ENCODE measurements around the gene ANKRD30A.

DNA sequence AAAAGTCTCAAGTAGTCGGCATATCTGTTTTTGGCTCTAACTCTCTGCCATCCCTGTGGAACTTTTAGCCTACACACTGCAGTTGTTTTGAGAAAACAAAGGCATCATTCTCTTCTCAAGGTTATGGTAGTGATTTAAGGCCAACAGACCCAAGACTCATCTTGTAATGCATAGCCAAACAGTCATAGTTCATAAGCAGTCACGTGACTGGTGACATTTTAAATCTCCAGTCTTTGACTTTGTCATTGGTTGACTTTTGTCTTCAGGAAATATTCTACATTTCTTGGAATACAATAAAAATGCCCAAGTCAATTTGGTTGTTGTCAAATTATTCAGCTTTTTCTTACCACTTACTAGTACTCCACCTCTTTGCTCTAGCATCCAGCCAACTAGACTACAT lies 114.8 kb downstream of the ANKRD30A start:
- no peak for TF ChIP-seq NR3C1 (CRISPR knock-in tag; conservative IDR thresholded peaks at IDR 0.05; ENCODE audit: low read depth)
- TF ChIP-seq, protein P1, sequence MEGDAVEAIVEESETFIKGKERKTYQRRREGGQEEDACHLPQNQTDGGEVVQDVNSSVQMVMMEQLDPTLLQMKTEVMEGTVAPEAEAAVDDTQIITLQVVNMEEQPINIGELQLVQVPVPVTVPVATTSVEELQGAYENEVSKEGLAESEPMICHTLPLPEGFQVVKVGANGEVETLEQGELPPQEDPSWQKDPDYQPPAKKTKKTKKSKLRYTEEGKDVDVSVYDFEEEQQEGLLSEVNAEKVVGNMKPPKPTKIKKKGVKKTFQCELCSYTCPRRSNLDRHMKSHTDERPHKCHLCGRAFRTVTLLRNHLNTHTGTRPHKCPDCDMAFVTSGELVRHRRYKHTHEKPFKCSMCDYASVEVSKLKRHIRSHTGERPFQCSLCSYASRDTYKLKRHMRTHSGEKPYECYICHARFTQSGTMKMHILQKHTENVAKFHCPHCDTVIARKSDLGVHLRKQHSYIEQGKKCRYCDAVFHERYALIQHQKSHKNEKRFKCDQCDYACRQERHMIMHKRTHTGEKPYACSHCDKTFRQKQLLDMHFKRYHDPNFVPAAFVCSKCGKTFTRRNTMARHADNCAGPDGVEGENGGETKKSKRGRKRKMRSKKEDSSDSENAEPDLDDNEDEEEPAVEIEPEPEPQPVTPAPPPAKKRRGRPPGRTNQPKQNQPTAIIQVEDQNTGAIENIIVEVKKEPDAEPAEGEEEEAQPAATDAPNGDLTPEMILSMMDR (IDR thresholded peaks at IDR 0.05): no peak
- TF ChIP-seq ZNF416 (CRISPR knock-in tag; IDR thresholded peaks at IDR 0.05): no peak
- no peak for TF ChIP-seq SMAD4 (CRISPR knock-in tag; IDR thresholded peaks at IDR 0.05)
- TF ChIP-seq, protein P2, sequence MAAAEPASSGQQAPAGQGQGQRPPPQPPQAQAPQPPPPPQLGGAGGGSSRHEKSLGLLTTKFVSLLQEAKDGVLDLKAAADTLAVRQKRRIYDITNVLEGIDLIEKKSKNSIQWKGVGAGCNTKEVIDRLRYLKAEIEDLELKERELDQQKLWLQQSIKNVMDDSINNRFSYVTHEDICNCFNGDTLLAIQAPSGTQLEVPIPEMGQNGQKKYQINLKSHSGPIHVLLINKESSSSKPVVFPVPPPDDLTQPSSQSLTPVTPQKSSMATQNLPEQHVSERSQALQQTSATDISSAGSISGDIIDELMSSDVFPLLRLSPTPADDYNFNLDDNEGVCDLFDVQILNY (CRISPR knock-in tag; IDR thresholded peaks at IDR 0.05): no peak
- no peak for TF ChIP-seq ESRRA (CRISPR knock-in tag; IDR thresholded peaks at IDR 0.05; ENCODE audit: borderline replicate concordance)
- TF ChIP-seq SP1 (CRISPR knock-in tag; conservative IDR thresholded peaks at IDR 0.05): no peak
- TF ChIP-seq GRHL2 (CRISPR knock-in tag; IDR thresholded peaks at IDR 0.05; ENCODE audit: insufficient replicate concordance, severe bottlenecking): no peak
- TF ChIP-seq, protein P3, sequence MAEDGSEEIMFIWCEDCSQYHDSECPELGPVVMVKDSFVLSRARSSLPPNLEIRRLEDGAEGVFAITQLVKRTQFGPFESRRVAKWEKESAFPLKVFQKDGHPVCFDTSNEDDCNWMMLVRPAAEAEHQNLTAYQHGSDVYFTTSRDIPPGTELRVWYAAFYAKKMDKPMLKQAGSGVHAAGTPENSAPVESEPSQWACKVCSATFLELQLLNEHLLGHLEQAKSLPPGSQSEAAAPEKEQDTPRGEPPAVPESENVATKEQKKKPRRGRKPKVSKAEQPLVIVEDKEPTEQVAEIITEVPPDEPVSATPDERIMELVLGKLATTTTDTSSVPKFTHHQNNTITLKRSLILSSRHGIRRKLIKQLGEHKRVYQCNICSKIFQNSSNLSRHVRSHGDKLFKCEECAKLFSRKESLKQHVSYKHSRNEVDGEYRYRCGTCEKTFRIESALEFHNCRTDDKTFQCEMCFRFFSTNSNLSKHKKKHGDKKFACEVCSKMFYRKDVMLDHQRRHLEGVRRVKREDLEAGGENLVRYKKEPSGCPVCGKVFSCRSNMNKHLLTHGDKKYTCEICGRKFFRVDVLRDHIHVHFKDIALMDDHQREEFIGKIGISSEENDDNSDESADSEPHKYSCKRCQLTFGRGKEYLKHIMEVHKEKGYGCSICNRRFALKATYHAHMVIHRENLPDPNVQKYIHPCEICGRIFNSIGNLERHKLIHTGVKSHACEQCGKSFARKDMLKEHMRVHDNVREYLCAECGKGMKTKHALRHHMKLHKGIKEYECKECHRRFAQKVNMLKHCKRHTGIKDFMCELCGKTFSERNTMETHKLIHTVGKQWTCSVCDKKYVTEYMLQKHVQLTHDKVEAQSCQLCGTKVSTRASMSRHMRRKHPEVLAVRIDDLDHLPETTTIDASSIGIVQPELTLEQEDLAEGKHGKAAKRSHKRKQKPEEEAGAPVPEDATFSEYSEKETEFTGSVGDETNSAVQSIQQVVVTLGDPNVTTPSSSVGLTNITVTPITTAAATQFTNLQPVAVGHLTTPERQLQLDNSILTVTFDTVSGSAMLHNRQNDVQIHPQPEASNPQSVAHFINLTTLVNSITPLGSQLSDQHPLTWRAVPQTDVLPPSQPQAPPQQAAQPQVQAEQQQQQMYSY (CRISPR knock-in tag; IDR thresholded peaks at IDR 0.05): no peak

Measured in WTC11 (cell line).